Fibroblast of lung (primary cell): ENCODE results near the gene HK3. TPM values are rescaled to one million over a fixed set of nuclear protein-coding genes. Genes with fewer than 3 reads are reported as not detected.

Experiments used
- DNase-seq, 2 donors: peaks; one replicate each; pipeline versions ENCODE4 v3.0.0 to v3.0.0-alpha.2; 2010; ENCODE audit warnings: low read depth in 2 of 2
- H2AFZ ChIP-seq: 2 replicates; pipeline ENCODE4 v1.5.1; 2012; ENCODE audit warnings: low read length, control low read depth, inconsistent platforms
- H3K27ac ChIP-seq: 2 replicates; pipeline ENCODE4 v1.5.1; 2011; ENCODE audit warnings: low read length, control low read depth; ENCODE audit not compliant: insufficient read depth
- H3K27me3 ChIP-seq: 2 replicates; pipeline ENCODE4 v1.5.1; 2011; ENCODE audit warnings: mild to moderate bottlenecking, low read length; ENCODE audit not compliant: control insufficient read depth, insufficient read depth
- H3K36me3 ChIP-seq: 2 replicates; pipeline ENCODE4 v1.5.1; 2011; ENCODE audit warnings: low read length; ENCODE audit not compliant: control insufficient read depth, insufficient read depth
- H3K4me1 ChIP-seq: 2 replicates; pipeline ENCODE4 v1.5.1; 2011; ENCODE audit warnings: low read length; ENCODE audit not compliant: control insufficient read depth, insufficient read depth; ENCODE audit errors: extremely low read depth
- H3K4me2 ChIP-seq: 2 replicates; pipeline ENCODE4 v1.5.1; 2011; ENCODE audit warnings: low read length, control low read depth; ENCODE audit not compliant: insufficient read depth; ENCODE audit errors: extremely low read depth
- H3K4me3 ChIP-seq, 4 experiments: fragments of 200-600 bp in 1 of 4; sonication (generic) in 1 of 4; replicated peaks in 1 of 4; 2 replicates each; pipeline ENCODE4 v1.5.1; 2011 to 2016; ENCODE audit warnings: low read length in 4 of 4, low read depth in 3 of 4, mild to moderate bottlenecking in 3 of 4, control low read depth in 2 of 4, inconsistent platforms in 1 of 4, mixed read lengths in 1 of 4; ENCODE audit not compliant: insufficient read depth in 1 of 4; ENCODE audit errors: control extremely low read depth in 1 of 4
- H3K79me2 ChIP-seq: 2 replicates; pipeline ENCODE4 v1.5.1; 2012; ENCODE audit warnings: mild to moderate bottlenecking, low read length, inconsistent platforms; ENCODE audit not compliant: control insufficient read depth, insufficient read depth
- H3K9ac ChIP-seq: 2 replicates; pipeline ENCODE4 v1.5.1; 2011; ENCODE audit warnings: mild to moderate bottlenecking, low read length, control low read depth; ENCODE audit not compliant: insufficient read depth
- H3K9me3 ChIP-seq: 2 replicates; pipeline ENCODE4 v1.5.1; 2012; ENCODE audit warnings: low read depth, low read length; ENCODE audit not compliant: control insufficient read depth, insufficient read depth
- H4K20me1 ChIP-seq: 2 replicates; pipeline ENCODE4 v1.5.1; 2011; ENCODE audit warnings: low read length; ENCODE audit not compliant: control insufficient read depth, insufficient read depth; ENCODE audit errors: extremely low read depth
- EZH2 ChIP-seq: IDR thresholded peaks from 2 replicates; pipeline ENCODE4 v1.5.1; 2012; ENCODE audit warnings: low read length, control low read depth, mild to moderate bottlenecking; ENCODE audit errors: missing control alignments
- polyA plus RNA-seq, 2 donors: library from polyadenylated mRNA; depleted of rRNA in 1 of 2; stranded (reverse) in 1 of 2; unstranded in 1 of 2; fragments of >200 nt; gene quantifications; 2 replicates each; pipeline ENCODE4 v1.2.1, GENCODE V29; 2011 to 2012; ENCODE audit warnings: missing spikeins in 1 of 2
- total RNA-seq: library from RNA; depleted of rRNA; stranded (reverse); fragments of >200 nt; gene quantifications from 2 replicates; pipeline ENCODE4 v1.2.1, GENCODE V29; 2014
- TF ChIP-seq, protein P1 (sequence below), 2 donors: IDR thresholded peaks in 1 of 2; conservative IDR thresholded peaks in 1 of 2; 1 replicate in 1 of 2; 2 replicates in 1 of 2; pipeline ENCODE4 v1.5.1; 2011 to 2012; ENCODE audit warnings: low read length in 2 of 2, control low read depth in 1 of 2, inconsistent platforms in 1 of 2, low read depth in 1 of 2, mild to moderate bottlenecking in 1 of 2

The HK3 gene
- total and polyA plus RNA-seq, 2 donors (not counting 1 experiment from before 2014, with no cell fraction given): not detected

DNA sequence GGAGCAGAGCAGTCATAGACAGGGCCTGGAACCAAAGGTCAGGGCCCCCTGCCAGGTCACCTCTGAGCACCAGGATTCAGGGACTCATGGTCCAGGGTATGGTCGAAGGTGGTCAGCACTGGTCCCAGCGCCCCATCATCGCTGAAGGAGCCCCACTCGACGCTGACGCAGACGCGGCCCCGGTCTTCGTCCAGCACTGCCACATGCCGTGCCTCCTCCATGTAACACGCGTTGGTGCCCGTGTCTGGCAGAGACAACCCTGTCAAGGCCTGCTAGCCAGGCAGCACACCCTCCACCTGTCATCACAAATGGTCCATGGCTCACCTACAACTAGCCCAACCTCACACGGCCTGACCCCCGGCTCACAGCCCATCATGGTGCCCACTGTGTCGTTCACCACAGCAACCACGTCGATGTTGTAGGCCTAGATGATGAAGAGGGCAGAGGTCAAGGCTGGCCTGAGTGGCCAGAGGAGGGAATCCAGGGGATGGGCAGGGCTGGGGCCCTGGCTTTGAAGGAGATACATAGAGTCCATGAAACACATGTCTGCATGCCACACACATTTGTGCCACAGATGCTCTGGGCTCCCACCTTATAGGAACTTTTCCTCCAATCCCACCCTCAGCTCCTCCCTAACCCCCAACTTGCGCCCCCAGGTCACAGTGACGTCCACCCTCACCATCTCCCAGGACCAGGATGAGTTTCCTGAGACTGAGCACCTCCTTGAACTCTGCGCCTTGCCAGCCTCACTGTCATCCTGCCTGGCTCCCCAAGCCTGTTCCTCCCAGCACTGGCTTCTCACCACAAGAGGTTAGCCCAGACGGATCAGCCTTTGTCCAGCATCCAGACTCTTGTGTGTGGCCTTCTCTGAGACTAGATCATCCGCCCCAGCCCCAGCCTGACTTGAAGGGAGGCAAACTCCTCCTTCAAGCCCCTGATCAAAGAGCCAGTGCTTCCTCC lies 9.5 kb downstream of the HK3 start:
- no peaks in the 10 kb centered on the region for H3K79me2 ChIP-seq
- no peak overlapping the region for H3K27ac ChIP-seq
- no peak for DNase-seq
- H4K20me1 ChIP-seq: no peaks in the 10 kb centered on the region
- no peaks in the 10 kb centered on the region for H3K36me3 ChIP-seq
- no peaks in the 10 kb centered on the region for H3K9me3 ChIP-seq
- no peak overlapping the region for H3K9ac ChIP-seq
- no peaks in the 10 kb centered on the region for H3K4me1 ChIP-seq
- no peak overlapping the region for H3K4me2 ChIP-seq
- TF ChIP-seq, protein P1, sequence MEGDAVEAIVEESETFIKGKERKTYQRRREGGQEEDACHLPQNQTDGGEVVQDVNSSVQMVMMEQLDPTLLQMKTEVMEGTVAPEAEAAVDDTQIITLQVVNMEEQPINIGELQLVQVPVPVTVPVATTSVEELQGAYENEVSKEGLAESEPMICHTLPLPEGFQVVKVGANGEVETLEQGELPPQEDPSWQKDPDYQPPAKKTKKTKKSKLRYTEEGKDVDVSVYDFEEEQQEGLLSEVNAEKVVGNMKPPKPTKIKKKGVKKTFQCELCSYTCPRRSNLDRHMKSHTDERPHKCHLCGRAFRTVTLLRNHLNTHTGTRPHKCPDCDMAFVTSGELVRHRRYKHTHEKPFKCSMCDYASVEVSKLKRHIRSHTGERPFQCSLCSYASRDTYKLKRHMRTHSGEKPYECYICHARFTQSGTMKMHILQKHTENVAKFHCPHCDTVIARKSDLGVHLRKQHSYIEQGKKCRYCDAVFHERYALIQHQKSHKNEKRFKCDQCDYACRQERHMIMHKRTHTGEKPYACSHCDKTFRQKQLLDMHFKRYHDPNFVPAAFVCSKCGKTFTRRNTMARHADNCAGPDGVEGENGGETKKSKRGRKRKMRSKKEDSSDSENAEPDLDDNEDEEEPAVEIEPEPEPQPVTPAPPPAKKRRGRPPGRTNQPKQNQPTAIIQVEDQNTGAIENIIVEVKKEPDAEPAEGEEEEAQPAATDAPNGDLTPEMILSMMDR (conservative IDR thresholded peaks at IDR 0.05 in 1 of 2, IDR thresholded peaks at IDR 0.05 in 1 of 2; ENCODE audit: low read depth in 1 of 2, low read length in 2 of 2): no peak
- TF ChIP-seq EZH2: no peak
- H3K27me3 ChIP-seq: peaks cover 17% of the 10 kb centered on the region
- no peak overlapping the region for H3K4me3 ChIP-seq
- H2AFZ ChIP-seq: no peak overlapping the region

DNA sequence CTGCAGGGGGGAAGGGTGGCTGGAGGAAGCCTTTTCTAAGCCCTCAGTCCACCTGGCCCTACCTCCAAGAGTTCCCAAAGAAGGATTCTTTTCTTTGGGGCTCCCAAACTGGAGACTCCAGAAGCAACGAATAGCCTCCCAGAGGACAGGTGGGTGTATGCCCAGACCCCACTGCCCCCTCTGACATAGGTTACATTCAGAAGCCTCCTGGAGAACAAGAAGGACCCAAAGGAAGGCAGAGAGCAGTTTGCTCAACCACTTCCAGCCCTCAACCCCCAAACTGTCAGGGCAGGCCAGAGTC lies 10.3 kb downstream of the HK3 start:
- peaks cover 19% of the 10 kb centered on the region for H3K27me3 ChIP-seq
- no peak for DNase-seq
- TF ChIP-seq, protein P1 (conservative IDR thresholded peaks at IDR 0.05 in 1 of 2, IDR thresholded peaks at IDR 0.05 in 1 of 2; ENCODE audit: low read depth in 1 of 2, low read length in 2 of 2): no peak
- no peak for TF ChIP-seq EZH2
- no peaks in the 10 kb centered on the region for H4K20me1 ChIP-seq
- no peak overlapping the region for H3K9ac ChIP-seq
- H3K27ac ChIP-seq: no peak overlapping the region
- no peaks in the 10 kb centered on the region for H3K4me1 ChIP-seq
- no peak overlapping the region for H3K4me3 ChIP-seq
- no peaks in the 10 kb centered on the region for H3K9me3 ChIP-seq
- no peak overlapping the region for H3K4me2 ChIP-seq
- no peak overlapping the region for H2AFZ ChIP-seq
- H3K36me3 ChIP-seq: no peaks in the 10 kb centered on the region
- no peaks in the 10 kb centered on the region for H3K79me2 ChIP-seq

DNA sequence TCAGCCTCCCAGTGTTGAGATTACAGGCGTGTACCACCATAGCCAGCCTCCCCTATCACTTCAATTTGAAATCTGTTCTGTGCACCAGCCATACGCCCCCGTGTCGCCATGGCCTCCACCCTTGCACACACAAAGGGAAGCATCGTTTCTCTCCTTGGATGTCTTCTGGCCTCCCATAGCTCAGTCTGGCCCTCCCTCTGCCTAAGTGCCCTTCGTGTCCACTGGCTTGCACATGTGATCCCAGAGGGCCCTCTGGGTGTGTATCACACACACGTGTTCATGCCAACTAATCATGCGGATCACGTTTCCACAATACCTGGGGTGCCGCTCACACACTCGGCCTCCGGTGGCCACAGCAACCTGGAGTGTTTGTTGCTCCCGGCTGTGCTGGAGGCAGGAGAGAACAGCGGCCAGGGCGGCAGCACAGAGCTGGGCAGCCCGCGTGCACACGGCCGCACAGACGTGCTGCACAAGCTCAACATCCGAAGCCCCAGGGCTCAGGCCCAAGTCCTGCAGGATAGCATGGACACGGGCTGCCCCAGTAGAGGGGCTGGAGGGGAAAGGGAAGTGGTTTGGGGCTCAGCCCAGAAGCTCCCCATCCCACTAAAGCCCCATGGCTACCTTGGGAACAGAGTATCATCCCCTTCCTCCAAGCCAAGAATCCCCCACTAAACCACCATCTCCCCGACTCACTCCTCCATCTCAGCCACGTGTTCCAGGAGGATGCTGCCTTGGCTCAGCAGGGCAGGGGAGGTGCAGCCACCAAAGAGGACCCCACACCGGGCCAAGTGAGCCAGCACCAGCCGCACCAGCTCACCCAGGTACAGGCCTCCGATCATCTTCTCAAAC lies 10.9 kb downstream of the HK3 start:
- TF ChIP-seq EZH2: no peak
- TF ChIP-seq, protein P1 (conservative IDR thresholded peaks at IDR 0.05 in 1 of 2, IDR thresholded peaks at IDR 0.05 in 1 of 2; ENCODE audit: low read depth in 1 of 2, low read length in 2 of 2): no peak
- Histone ChIP-seq H3K36me3 (no peaks in the 10 kb centered on the region), H3K4me3 (no peak overlapping the region), H3K9ac (no peak overlapping the region), H3K79me2 (no peaks in the 10 kb centered on the region), H4K20me1 (no peaks in the 10 kb centered on the region), H3K9me3 (no peaks in the 10 kb centered on the region), H2AFZ (no peak overlapping the region), H3K27me3 (peaks cover 19% of the 10 kb centered on the region), H3K4me1 (no peaks in the 10 kb centered on the region), H3K27ac (no peak overlapping the region), H3K4me2 (no peak overlapping the region)
- no peak for DNase-seq
